Stomach (tissue), 9 donors: ENCODE measurements around the gene SPATA2. TPM values are rescaled to one million over a fixed set of nuclear protein-coding genes. Genes with fewer than 3 reads are reported as not detected.
A peak's percentile ranks its signal among the peaks of the same experiment; 100 is the strongest.

Experiments
- DNase-seq, 2 donors: peaks; one replicate each; pipeline versions ENCODE4 v3.0.0 to v3.0.0-alpha.2; 2013 to 2019
- H3K27ac ChIP-seq, 5 donors: fragments of 200-600 bp in 4 of 5; sonication (generic) in 4 of 5; one replicate each; pipeline ENCODE4 v1.5.1; 2013 to 2019; ENCODE audit warnings: mild to moderate bottlenecking in 1 of 5, moderate library complexity in 1 of 5
- H3K27me3 ChIP-seq, 3 donors: fragments of 200-600 bp; sonication (generic); one replicate each; pipeline ENCODE4 v1.5.1; 2017 to 2019; ENCODE audit warnings: mixed run types in 1 of 3
- H3K36me3 ChIP-seq, 4 donors: fragments of 200-600 bp; sonication (generic); 1 replicate in 3 of 4; 2 replicates in 1 of 4; pipeline ENCODE4 v1.5.1; 2016 to 2019
- H3K4me1 ChIP-seq, 4 donors: fragments of 200-600 bp; sonication (generic); one replicate each; pipeline ENCODE4 v1.5.1; 2016 to 2019
- H3K4me3 ChIP-seq, 4 donors: fragments of 200-600 bp; sonication (generic) in 3 of 4; one replicate each; pipeline ENCODE4 v1.5.1; 2016 to 2019; ENCODE audit warnings: mild to moderate bottlenecking in 1 of 4
- H3K9me3 ChIP-seq, 4 donors: fragments of 200-600 bp; sonication (generic); one replicate each; pipeline ENCODE4 v1.5.1; 2016 to 2019
- CTCF ChIP-seq, 7 experiments: fragments of 450-650 bp in 4 of 7; fragments of 200-600 bp in 3 of 7; sonication (generic) in 3 of 7; IDR thresholded peaks; one replicate each; pipeline ENCODE4 v1.5.1; 2016 to 2019; ENCODE audit warnings: antibody characterized with exemption in 7 of 7, control low read depth in 2 of 7, mild to moderate bottlenecking in 1 of 7
- EP300 ChIP-seq: sonication (generic); formaldehyde crosslinking; IDR thresholded peaks from one replicate; pipeline ENCODE4 v1.6.1; 2017; ENCODE audit warnings: antibody characterized with exemption
- POLR2A ChIP-seq, 4 donors: fragments of 450-650 bp; IDR thresholded peaks; one replicate each; pipeline ENCODE4 v1.6.1; 2016; ENCODE audit warnings: antibody characterized with exemption in 4 of 4, control low read depth in 2 of 4, mild to moderate bottlenecking in 1 of 4, moderate library complexity in 1 of 4
- POLR2AphosphoS5 ChIP-seq, 3 donors: sonication (generic); formaldehyde crosslinking; IDR thresholded peaks; one replicate each; pipeline ENCODE4 v1.6.1; 2016; ENCODE audit warnings: antibody characterized with exemption in 3 of 3
- WGBS, 5 donors: extraction: QIAGEN DNeasy Blood & Tissue Kit in 3 of 5; methylation state at CpG; one replicate each; pipeline versions ENCODE4 v1.1.5 to v1.1.7; 2013 to 2018; 5-methylcytosine and 5-hydroxymethylcytosine counted together
- intact Hi-C: fragments of 100-400 bp; cut with DNase I; formaldehyde crosslinking; loops from one replicate; pipeline ENCODE4 v1.15.1; 2023; ENCODE audit warnings: low total_unique reads
- polyA plus RNA-seq, 3 donors: library from polyadenylated mRNA; stranded (reverse); fragments of 200-250 nt; gene quantifications; one replicate each; pipeline ENCODE4 v1.2.3, GENCODE V29; 2013
- total RNA-seq, 5 donors: library from RNA; depleted of rRNA; stranded (reverse); fragments of >200 nt; gene quantifications; one replicate each; pipeline versions ENCODE4 v1.1.0 to v1.2.3, GENCODE V29; 2014 to 2016
- donor health status: healthy with polysubstance abuse.
- donor health status: Bipolar disorder and iron deficiency.
- donor health status: healthy.

The SPATA2 gene
- total and polyA plus RNA-seq, 8 donors = 2.6 to 14.3 (median 6.4) TPM

DNA sequence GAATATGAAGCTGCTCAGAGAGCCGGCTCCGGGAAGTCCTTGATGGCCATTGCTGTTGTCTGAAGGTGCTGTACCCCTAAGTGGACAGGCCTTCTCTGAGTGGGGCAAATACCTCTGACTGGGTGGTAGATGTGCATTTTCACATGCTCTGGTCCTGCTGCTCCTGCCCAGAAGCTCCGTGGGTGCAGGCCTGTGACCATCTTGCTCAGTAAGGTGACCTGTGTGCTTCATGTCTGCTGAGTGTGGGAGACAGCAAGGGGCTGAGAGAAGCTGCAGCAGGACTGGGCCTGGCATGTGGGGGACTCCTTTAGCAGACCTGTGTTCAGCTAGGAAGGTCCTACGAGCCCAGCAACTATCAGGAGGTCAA is 5.0 kb downstream of the SPATA2 start:
- intact Hi-C loops = no loop called here
- Histone ChIP-seq H3K9me3 (no peaks in the 10 kb centered on the region), H3K27ac (peak overlapping the region; percentile 43 to 78 (median 68)), H3K27me3 (no peaks in the 10 kb centered on the region), H3K4me3 (no peak overlapping the region), H3K36me3 (peaks cover 15 to 53% (median 46%) of the 10 kb centered on the region in 4 donors), H3K4me1 (peaks cover 45 to 71% (median 61%) of the 10 kb centered on the region in 4 donors)
- DNase-seq = no peak
- no peak for TF ChIP-seq POLR2A (IDR thresholded peaks at IDR 0.05)
- TF ChIP-seq POLR2AphosphoS5 (IDR thresholded peaks at IDR 0.05) = no peak
- TF ChIP-seq CTCF (IDR thresholded peaks at IDR 0.05) = no peak
- no peak for TF ChIP-seq EP300
- 42 to 66% (median 52%) methylated on average over 3 to 4 of the region's 4 CpGs for WGBS, 5 donors

- peaks cover 21 to 59% (median 52%) of the 10 kb centered on the region in 4 donors for H3K36me3 ChIP-seq
- intact Hi-C loops = no loop called here
- WGBS, 5 donors = 28 to 56% (median 45%) methylated on average over 28 of the region's 28 CpGs
- no peak overlapping the region for H3K4me3 ChIP-seq
- no peaks in the 10 kb centered on the region for H3K9me3 ChIP-seq
- TF ChIP-seq EP300 (no peak), CTCF (IDR thresholded peaks at IDR 0.05) (peak in 2 of 7 experiments; percentile 9 to 14), POLR2AphosphoS5 (IDR thresholded peaks at IDR 0.05) (peak in 2 of 3 donors; percentile 32 to 39)
- H3K27ac ChIP-seq = peak overlapping the region; percentile 51 to 78 (median 68)
- peak in 1 of 2 donors; percentile 80 for DNase-seq
- H3K4me1 ChIP-seq = peaks cover 44 to 70% (median 58%) of the 10 kb centered on the region in 4 donors
- H3K27me3 ChIP-seq = no peaks in the 10 kb centered on the region
Measured at GRCh38 chr20:49909499-49910339, 5.6 kb downstream of the SPATA2 start.

DNA sequence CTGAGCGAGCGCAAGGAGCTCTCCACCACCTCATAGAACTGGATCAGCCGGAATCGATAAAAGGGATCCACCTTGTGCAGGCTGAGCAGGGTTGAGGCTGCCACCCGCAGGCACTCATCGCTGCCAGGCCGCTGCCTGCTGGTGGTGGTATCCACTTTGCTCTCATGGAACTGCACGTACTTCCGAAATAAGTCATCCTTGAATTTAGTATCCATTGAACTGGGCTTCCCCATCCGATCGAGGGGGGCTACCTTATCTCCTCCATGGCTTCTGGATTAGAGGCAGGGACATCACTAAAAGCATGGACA is 7.1 kb downstream of the SPATA2 start:
- Histone ChIP-seq H3K36me3 (peaks cover 28 to 72% (median 67%) of the 10 kb centered on the region in 4 donors), H3K4me3 (no peak overlapping the region), H3K4me1 (peaks cover 29 to 55% (median 43%) of the 10 kb centered on the region in 4 donors), H3K27ac (peak overlapping the region in 1 of 5 donors; percentile 71), H3K27me3 (no peaks in the 10 kb centered on the region), H3K9me3 (no peaks in the 10 kb centered on the region)
- intact Hi-C loops = no loop called here
- no peak for TF ChIP-seq EP300
- TF ChIP-seq CTCF (IDR thresholded peaks at IDR 0.05) = no peak
- TF ChIP-seq POLR2AphosphoS5 (IDR thresholded peaks at IDR 0.05) = no peak
- no peak for TF ChIP-seq POLR2A (IDR thresholded peaks at IDR 0.05)
- DNase-seq = no peak
- 89 to 97% (median 94%) methylated on average over 11 of the region's 11 CpGs for WGBS, 5 donors

GRCh38 chr20:49907405-49908257 is 7.7 kb downstream of the SPATA2 start:
- Histone ChIP-seq H3K27ac (peak overlapping the region in 1 of 5 donors; percentile 71), H3K9me3 (no peaks in the 10 kb centered on the region), H3K4me1 (peaks cover 23 to 49% (median 38%) of the 10 kb centered on the region in 4 donors), H3K36me3 (peaks cover 28 to 72% (median 70%) of the 10 kb centered on the region in 4 donors), H3K27me3 (no peaks in the 10 kb centered on the region), H3K4me3 (no peak overlapping the region)
- DNase-seq = no peak
- intact Hi-C loops = no loop called here
- TF ChIP-seq POLR2A (IDR thresholded peaks at IDR 0.05) (no peak), POLR2AphosphoS5 (IDR thresholded peaks at IDR 0.05) (no peak), EP300 (no peak), CTCF (IDR thresholded peaks at IDR 0.05) (no peak)
- WGBS, 5 donors = 87 to 95% (median 91%) methylated on average over 19 of the region's 19 CpGs
